ENCODE measurements around the gene ADAMTS16. TPM values are rescaled to one million over a fixed set of nuclear protein-coding genes. Genes with fewer than 3 reads are reported as not detected.

ADAMTS16 gene
- total and polyA plus RNA-seq, 2 experiments from 2014 or later, result 2.8 to 15.4 TPM

DNA sequence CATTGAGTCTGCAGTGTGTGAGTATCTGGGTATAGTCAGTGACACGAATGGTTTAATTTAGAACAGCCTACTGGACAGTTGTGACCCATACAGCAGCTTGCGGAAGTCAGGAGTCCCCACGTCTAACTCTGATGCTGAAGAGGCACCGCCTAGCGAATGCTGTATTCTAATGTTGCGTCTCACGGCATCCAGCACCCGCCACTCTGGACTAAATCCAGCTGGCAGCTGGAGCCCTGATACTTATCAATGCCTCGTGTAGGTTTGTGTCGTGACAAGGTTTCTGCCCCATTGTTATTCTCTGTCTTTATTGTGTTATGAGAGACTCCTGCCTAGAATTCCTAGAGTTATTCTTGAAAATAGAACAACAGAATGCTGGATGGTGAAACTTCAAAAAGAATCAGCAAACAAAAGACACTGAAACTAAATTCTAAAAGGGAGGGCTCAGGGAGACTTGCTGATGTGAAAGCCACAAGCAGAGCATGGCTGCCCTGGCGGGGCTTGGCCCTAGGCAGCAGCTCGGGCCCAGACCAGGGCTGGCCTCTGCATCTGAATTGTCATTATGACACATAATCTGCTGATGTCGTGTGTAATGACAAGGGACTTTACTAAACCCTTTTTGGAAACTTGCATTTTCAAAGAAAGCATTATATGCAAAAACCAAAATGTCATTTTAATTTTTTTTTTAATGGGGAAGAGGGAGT is 158.9 kb downstream of the ADAMTS16 start:
- Histone ChIP-seq H3K27me3 (ENCODE audit: insufficient read depth) (no peaks in the 10 kb centered on the region), H2AFZ (no peak overlapping the region), H3K27ac (ENCODE audit: low read depth) (no peak overlapping the region), H3K4me2 (no peak overlapping the region), H3K9me2 (ENCODE audit: insufficient read depth) (0 out of 2 replicates have a peak, but pooled peaks cover 3% of the 10 kb centered on the region), H4K20me1 (replicated peaks; ENCODE audit: insufficient read depth) (no peaks in the 10 kb centered on the region), H3K36me3 (ENCODE audit: insufficient read depth) (no peaks in the 10 kb centered on the region), H3K4me1 (ENCODE audit: insufficient read depth) (no peaks in the 10 kb centered on the region), H3K79me2 (replicated peaks; ENCODE audit: insufficient read depth) (no peaks in the 10 kb centered on the region), H3F3A (replicated peaks; ENCODE audit: low read depth) (no peaks in the 10 kb centered on the region), H3K4me3 (no peak overlapping the region)
- Mint-ChIP-seq H3K27me3 (ENCODE audit: insufficient read depth, low read depth, poor library complexity) (peaks cover 4% of the 10 kb centered on the region), H3K27ac (no peak overlapping the region), H3K4me3 (no peak overlapping the region), H3K4me1 (peaks cover 6% of the 10 kb centered on the region; the same call in 2 of the 3 replicates), H3K9me3 (peaks cover 11% of the 10 kb centered on the region), H3K36me3 (ENCODE audit: low read depth) (peaks cover 22% of the 10 kb centered on the region)
- DNase-seq (ENCODE audit: low spot score) (no peak), ATAC-seq (no peak)
- TF ChIP-seq NANOG (IDR thresholded peaks at IDR 0.05; ENCODE audit: borderline replicate concordance) (no peak), POLR2AphosphoS5 (IDR thresholded peaks at IDR 0.05; ENCODE audit: low read depth) (no peak), CREB1 (CRISPR knock-in tag; IDR thresholded peaks at IDR 0.05; ENCODE audit: low read depth) (no peak), STAT1 (IDR thresholded peaks at IDR 0.05; ENCODE audit: unreplicated experiment) (no peak), ZNF331 (CRISPR knock-in tag; IDR thresholded peaks at IDR 0.05; ENCODE audit: low read depth) (no peak), ZNF462 (CRISPR knock-in tag; IDR thresholded peaks at IDR 0.05) (no peak), EZH2 (IDR thresholded peaks at IDR 0.05; ENCODE audit: low read depth, unreplicated experiment) (no peak), CTCF (conservative IDR thresholded peaks at IDR 0.05; ENCODE audit: low read depth in 2 of 2) (no peak)
